Hepatocyte (in vitro differentiated cells): Measurements from ENCODE around the gene DPP9.

ENCODE experiments used
- EZH2 ChIP-seq: fragments of 200-600 bp; sonication (generic); IDR thresholded peaks from 2 replicates; pipeline ENCODE4 v1.6.1; 2016; ENCODE audit warnings: antibody characterized with exemption, mild to moderate bottlenecking, borderline replicate concordance
- TF ChIP-seq, protein P1 (sequence below): fragments of 200-600 bp; sonication (generic); IDR thresholded peaks from 2 replicates; pipeline ENCODE4 v1.5.1; 2016; ENCODE audit warnings: antibody characterized with exemption, mild to moderate bottlenecking; ENCODE audit not compliant: poor library complexity

DNA sequence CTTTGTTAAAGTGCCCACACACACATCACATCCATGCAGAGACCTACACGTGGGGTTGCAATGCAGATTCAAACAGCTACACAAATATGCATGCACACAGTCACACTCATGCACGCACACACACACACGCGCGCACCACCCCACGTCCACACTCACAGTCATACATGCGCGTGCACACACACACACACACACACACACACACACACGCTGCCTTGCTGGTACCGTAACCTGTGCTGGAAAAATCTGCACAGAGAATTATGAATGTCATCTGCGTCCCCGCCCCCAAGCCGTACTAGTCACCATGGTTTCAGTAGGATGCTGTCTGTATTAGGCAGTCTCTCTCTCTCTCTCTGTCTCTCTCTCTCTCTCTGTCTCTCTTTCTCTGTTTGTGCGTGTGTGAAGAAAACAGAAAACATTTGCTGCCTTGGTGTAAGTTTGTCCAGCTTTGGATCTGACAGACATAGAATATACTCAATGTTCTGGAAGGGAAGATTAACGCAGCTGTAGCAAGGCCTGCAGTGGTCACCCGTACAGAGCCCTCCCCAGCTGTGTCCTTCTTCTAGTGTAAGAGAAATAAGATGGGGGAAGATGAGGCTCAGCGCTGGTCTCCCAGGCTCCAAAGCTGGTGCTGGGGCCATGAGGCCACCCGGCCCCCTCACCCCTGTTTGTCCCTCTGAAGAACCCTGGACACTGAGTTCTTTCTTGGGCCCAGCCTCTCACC lies 26.4 kb upstream of the DPP9 start:
- TF ChIP-seq, protein P1, sequence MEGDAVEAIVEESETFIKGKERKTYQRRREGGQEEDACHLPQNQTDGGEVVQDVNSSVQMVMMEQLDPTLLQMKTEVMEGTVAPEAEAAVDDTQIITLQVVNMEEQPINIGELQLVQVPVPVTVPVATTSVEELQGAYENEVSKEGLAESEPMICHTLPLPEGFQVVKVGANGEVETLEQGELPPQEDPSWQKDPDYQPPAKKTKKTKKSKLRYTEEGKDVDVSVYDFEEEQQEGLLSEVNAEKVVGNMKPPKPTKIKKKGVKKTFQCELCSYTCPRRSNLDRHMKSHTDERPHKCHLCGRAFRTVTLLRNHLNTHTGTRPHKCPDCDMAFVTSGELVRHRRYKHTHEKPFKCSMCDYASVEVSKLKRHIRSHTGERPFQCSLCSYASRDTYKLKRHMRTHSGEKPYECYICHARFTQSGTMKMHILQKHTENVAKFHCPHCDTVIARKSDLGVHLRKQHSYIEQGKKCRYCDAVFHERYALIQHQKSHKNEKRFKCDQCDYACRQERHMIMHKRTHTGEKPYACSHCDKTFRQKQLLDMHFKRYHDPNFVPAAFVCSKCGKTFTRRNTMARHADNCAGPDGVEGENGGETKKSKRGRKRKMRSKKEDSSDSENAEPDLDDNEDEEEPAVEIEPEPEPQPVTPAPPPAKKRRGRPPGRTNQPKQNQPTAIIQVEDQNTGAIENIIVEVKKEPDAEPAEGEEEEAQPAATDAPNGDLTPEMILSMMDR: no peak
- TF ChIP-seq EZH2: no peak
